A549 (cell line): ENCODE data around the gene NDUFC1. TPM values are rescaled to one million over a fixed set of nuclear protein-coding genes. Genes with fewer than 3 reads are reported as not detected.

Experiments used
- polyA plus RNA-seq, 4 experiments: library from polyadenylated mRNA; depleted of rRNA in 3 of 4; stranded (reverse); fragments of >200 nt; fragmentation: RNase III in 1 of 4; extraction: RNeasy Plus Mini Kit Qiagen cat#74134 plus additional on column Dnase treatment in 1 of 4; gene quantifications; 2 replicates in 3 of 4; 3 replicates in 1 of 4; pipeline ENCODE4 v1.2.3, GENCODE V29; 2011 to 2017
- small RNA-seq, 6 experiments: library from RNA; depleted of rRNA; stranded (forward); fragments of <200 nt; gene quantifications; one replicate each; pipeline ENCODE3, GENCODE V24; 2012

Gene NDUFC1
- polyA plus RNA-seq, 2 of the 4 experiments (the other 2 are of a cell fraction): 63.3 to 111 TPM

Small RNAs within 50 kb of the gene (small RNA-seq; reads per million reads assigned to genes)
- gene RNU6-1074P (0 reads per million in 6 experiments), gene RNU6-1214P (0 reads per million in 6 experiments)

Other genes with a start within 250 kb of the NDUFC1 start
- gene ELF2, start 125.3 kb downstream of the NDUFC1 start, polyA plus RNA-seq (2011; rRNA removed): 24.3 and 27.3 TPM in 2 replicates
- 12.4 to 12.7 TPM (median 12.6 TPM) in 3 replicates for gene ELF2, start 125.3 kb downstream of the NDUFC1 start, polyA plus RNA-seq (2017; fragmentation: RNase III; extraction: RNeasy Plus Mini Kit Qiagen cat#74134 plus additional on column Dnase treatment)
- 0.86 and 1.4 TPM in 2 replicates for gene MGARP, start 22.3 kb downstream of the NDUFC1 start, polyA plus RNA-seq (2011; rRNA removed)
- gene MGARP, start 22.3 kb downstream of the NDUFC1 start, polyA plus RNA-seq (2017; fragmentation: RNase III; extraction: RNeasy Plus Mini Kit Qiagen cat#74134 plus additional on column Dnase treatment): 1.1 to 1.4 TPM (median 1.1 TPM) in 3 replicates
- 33.8 and 45.2 TPM in 2 replicates for gene NAA15, start 972 bp downstream of the NDUFC1 start, polyA plus RNA-seq (2011; rRNA removed)
- gene NAA15, start 972 bp downstream of the NDUFC1 start, polyA plus RNA-seq (2017; fragmentation: RNase III; extraction: RNeasy Plus Mini Kit Qiagen cat#74134 plus additional on column Dnase treatment): 29.2 to 35.6 TPM (median 31.7 TPM) in 3 replicates
- gene RAB33B, start 151.6 kb upstream of the NDUFC1 start, polyA plus RNA-seq (2011; rRNA removed): 5.4 and 5.9 TPM in 2 replicates
- 2.5 to 2.8 TPM (median 2.8 TPM) in 3 replicates for gene RAB33B, start 151.6 kb upstream of the NDUFC1 start, polyA plus RNA-seq (2017; fragmentation: RNase III; extraction: RNeasy Plus Mini Kit Qiagen cat#74134 plus additional on column Dnase treatment)